Embryonic facial prominence (tissue), 1 donor: ENCODE measurements around the gene CABLES1.
"Not testable (repeated sequence)": the region's sequence is repeated elsewhere in the genome, so short reads cannot be mapped to it uniquely, and the experiment has no call there.

Source experiments
- DNase-seq: peaks from one replicate; pipeline ENCODE4 v3.0.0-alpha.2; 2016; ENCODE audit errors: extremely low spot score

CABLES1 gene, protein sequence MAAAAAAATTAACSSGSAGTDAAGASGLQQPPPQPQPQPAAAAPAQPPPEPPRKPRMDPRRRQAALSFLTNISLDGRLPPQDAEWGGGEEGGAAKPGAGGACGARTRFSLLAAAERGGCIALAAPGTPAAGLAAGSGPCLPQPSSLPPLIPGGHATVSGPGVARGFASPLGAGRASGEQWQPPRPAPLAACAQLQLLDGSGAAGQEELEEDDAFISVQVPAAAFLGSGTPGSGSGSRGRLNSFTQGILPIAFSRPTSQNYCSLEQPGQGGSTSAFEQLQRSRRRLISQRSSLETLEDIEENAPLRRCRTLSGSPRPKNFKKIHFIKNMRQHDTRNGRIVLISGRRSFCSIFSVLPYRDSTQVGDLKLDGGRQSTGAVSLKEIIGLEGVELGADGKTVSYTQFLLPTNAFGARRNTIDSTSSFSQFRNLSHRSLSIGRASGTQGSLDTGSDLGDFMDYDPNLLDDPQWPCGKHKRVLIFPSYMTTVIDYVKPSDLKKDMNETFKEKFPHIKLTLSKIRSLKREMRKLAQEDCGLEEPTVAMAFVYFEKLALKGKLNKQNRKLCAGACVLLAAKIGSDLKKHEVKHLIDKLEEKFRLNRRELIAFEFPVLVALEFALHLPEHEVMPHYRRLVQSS

DNA sequence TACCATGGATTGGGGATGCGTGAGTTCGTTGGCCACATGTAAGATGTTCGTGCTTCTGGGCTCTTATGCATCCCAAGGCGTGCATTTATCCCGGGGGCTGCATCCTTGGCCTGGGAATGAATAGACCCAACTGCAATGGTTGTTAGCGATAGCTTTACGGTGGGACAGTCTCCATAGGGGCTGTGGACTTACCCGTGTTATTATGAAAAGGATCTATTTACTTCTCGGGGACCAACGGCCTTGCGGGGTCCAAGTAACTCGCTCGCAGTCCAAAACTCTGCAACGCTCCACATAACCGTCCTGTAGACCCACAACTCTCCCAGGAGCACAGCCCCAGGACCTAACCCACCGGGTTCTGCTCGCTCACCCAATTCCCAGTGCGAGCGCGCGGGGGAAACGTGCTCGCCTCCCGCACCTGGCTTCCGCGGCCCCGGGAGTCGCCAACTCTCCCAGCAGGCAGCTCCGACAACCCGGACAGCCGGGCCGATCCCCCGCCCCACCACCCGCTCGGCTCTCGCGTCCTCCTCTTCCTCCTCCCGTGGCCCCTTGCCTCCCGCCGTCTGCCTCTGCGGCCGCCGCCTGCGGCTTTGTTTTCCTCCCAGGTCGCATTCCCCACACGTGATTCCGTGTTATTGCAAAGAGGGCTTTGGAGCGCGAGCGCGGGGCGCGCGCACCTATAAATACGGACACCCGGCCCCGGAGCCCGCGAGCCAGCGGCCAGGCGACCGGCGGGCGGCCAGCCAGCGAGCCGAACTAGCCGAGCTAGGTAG is at the start of gene CABLES1:
CABLES1 (plus strand) TSS at position 706 of the 770 bp plus-strand sequence. CDS start 278 bp downstream, outside the sequence.
- no peak for DNase-seq

DNA sequence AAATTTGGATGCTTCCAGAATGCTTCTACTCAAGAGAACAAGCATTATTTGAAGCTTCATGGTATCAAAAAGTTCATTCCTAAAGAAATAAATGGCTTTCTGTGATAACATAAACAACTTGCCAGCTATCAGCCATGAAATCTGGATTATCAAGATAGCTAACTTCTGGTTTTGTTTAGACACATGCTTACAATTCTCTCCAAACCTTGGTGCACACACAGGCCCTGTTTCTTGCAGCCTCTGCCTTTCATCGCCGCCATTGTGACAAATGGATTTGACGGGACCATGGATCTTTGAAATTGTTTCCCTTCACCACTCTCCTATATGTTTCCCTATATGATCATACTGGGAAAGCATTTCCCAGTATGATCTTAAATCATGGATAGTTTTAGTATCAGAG is 47.9 kb upstream of the CABLES1 start:
- no peak for DNase-seq

DNA sequence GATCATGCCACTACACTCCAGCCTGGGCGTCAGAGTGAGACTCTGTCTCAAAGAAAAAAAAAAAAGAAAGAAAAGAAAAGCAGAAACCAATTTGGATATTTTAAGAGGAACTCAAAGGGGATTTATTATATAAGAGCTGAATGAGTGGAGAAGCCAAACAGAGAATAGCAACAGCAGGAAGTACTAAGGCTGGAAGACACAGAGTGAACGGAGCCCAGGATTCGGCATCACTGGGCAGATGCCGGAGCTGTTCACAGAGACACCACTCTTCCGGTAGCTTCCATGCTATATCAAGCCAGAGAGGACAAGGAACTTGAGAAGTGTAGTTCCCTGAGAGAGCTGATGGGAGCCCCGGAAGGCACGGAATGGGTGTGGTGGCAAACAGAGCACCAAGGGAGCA is 47.0 kb upstream of the CABLES1 start:
- no peak for DNase-seq

DNA sequence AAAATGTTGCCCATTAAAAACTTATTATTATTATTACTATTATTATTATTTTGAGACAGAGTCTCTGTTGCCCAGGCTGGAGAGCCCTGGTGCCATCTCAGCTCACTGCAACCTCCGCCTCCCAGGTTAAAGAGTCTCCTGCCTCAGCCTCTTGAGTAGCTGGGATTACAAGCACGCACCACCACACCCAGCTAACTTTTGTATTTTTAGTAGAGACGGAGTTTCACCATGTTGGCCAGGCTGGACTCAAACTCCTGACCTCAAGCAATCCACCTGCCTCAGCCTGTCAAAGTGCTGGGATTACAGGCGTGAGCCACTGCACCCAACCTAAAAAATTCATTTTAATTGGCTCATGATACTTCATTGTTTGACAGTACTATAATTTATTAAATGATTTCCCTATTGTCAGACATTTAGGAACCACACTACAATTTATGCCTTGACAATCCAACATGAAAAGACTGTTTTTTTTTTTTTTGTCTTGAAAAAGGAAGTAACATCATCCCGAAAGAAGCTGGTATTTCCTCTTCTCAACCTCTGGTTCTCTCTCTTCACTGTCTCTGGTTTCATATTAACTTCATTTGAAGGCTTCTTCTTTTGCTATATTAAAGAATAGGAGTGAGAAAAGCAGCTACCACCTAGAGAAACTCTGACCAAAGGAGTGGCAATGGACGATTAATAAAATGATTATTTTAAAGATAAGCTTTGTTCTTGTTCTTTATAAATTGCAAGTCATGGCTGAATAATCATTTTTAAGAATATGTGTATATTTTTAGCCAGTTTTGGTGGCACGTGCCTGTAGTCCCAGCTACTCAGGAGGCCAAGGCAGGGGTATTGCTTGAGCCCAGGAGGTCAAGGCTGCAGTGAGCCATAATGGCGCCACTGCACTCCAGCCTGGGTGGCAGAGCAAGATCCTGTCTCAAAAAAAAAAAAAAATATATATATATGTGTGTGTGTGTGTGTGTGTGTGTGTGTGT is 44.0 kb upstream of the CABLES1 start:
- not testable (repeated sequence) for DNase-seq

GRCh38 chr18:23092121-23092520 is 43.2 kb upstream of the CABLES1 start:
- DNase-seq, result no peak

GRCh38 chr18:23093130-23093529 is 42.2 kb upstream of the CABLES1 start:
- DNase-seq, result not testable (repeated sequence)

GRCh38 chr18:23093772-23094171 is 41.5 kb upstream of the CABLES1 start:
- no peak for DNase-seq

DNA sequence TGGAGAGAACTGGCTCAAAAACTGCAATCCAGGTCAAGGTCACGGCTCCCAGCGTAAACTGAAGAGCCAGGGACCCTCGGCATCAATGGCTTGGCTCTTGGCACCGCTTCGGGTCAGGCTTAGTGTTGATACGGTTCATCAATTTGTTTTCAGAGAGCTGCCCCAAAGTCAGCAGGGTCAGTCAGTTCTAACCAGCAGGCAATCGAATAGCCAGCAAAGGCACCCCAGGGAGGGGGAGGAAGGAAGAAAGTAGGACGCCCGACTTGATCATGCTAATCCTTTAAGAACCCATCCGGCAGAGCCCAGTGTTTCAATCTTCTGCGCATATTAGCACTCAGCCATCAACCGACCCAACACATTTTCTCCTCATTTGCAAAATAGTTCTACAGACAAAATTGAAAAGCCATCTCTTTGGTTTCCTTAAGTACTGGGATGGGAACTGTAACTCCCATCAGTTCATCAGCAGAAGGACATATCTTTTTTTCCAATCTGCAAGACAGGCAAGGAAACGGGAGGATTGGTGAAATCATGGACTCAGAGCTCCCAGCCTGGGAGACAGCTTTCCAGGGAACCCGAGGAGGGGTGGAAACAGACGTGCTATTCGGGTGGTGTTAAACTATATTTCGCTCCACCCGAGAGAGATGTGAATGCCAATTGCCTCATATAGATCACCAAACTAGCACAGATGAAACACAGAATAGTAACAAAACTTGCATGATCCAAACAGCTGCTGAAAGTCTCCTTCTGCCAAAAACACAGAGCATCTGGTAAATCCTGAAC is 40.7 kb upstream of the CABLES1 start:
- DNase-seq, result no peak

- no peak for DNase-seq
These were observed 39.8 kb upstream of the CABLES1 start for GRCh38 chr18:23095463-23095862.

- DNase-seq, result not testable (repeated sequence)
These were observed 38.3 kb upstream of the CABLES1 start for GRCh38 chr18:23097016-23097415.

DNA sequence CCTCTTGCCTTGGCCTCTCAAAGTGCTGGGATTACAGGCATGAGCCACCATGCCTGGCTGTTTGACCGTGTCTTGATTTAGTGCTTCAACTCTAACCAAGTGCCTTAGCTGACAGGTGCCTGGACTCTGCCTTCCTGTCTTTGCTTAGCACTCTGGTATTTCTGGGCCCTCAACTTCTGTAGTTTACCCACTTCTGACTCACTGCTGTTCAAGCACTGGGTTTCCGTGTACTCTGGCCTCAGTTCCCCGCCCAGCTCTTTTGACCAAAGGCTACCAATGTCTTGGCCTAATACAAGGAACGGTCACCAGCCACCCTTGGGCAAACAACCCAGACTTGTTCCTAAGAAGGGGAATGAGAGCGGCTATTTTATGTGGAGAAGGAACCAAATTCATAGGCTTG is 35.7 kb upstream of the CABLES1 start:
- DNase-seq, result no peak

DNA sequence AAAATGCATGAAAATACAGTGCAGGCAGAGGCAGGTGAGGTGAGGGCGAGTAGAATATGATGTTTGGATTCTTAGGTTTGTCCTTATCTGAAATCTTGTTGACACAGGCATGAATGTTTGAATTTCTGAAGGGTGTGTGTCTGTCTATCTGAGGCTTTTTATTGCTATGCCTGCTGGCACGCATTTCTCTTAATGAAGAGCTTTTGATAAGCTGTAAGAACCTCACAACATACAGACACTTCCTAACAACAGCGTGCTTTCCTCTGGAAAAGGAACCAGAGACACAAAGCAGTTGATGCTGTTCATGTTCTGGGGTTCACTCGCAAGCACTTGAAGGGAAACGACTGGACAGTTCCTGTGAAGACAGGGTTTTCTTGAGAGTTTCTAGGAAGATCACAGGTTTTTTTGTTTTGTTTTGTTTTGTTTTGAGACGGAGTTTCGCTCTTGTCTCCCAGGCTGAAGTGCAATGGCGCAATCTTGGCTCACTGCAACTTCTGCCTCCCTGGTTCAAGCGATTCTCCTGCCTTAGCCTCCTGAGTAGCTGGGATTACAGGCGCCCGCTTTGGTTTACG is 33.3 kb upstream of the CABLES1 start:
- DNase-seq, result no peak

DNA sequence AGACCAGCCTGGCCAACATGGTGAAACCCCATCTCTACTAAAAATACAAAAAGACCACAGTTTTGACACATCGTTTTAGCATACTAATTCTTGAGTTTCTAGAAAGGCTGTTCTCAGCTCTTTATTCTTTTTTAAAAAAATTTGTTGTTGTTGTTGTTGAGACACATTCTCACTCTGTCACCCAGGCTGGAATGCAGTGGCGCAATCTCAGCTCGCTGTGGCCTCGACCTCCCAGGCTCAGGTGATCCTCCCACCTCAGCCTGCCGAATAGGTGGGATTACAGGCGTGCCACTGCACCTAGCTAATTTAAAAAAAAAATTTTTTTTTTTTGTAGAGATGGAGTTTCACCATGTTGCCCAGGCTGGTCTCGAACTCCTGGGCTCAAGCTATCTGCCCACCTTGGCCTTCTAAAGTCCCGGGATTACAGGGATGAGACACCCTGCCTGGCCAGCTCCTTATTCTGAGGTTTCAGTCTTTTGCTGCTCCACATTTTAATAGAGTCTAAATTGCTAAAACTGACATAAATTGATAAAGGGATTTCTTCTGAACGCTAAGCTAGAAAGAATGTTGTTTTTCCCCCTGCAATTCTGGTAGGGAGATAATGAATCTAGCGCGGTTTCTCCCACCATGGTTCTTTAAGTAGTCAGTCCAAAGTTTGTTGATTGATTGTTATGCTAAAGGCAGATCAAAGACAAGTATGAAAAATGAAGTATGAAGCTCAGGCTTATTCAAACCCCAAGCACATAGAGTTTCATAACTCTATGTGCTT is 32.6 kb upstream of the CABLES1 start:
- DNase-seq, result no peak

DNA sequence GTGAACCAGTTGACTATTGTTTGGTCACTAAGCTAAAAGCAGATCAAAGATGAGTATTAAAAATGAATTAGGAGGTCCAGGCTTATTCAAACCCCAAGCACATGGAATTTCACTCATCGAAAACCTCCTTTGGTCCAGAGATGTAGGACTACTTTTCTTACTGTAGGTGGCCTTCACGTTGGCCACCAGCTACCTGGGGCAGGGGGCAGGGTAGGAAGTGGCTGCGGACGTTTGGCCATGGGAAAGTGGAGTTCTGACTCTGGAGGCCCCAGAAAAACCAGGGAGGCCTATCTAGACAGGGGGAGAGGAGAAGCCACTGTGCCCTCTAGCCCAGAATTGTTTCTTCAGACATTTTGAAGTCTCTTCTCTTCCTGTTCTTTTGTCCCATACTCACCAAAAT is 31.8 kb upstream of the CABLES1 start:
- DNase-seq, result no peak

GRCh38 chr18:23105030-23105429 is 30.3 kb upstream of the CABLES1 start:
- no peak for DNase-seq

GRCh38 chr18:23105581-23106219 is 29.6 kb upstream of the CABLES1 start:
- DNase-seq, result no peak

GRCh38 chr18:23106575-23106974 is 28.7 kb upstream of the CABLES1 start:
- DNase-seq, result no peak

GRCh38 chr18:23107718-23108117 is 27.6 kb upstream of the CABLES1 start:
- no peak for DNase-seq

DNA sequence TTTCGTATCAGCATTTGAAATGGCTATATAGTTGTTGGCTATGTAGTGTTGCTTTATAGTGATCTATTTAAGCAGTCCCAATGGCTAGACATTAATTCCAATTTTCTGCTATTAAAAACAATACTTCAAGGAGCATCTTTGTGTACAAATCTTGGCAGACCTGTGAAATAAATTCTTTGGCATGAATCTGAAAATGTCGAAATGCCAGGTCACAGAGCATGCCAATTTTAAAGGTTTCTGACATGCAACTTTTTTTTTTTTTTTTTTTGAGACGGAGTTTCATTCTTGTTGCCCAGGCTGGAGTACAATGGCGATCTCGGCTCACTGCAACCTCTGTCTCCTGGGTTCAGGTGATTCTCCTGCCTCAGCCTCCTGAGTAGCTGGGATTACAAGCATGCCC is 26.8 kb upstream of the CABLES1 start:
- no peak for DNase-seq
